Right renal cortex interstitium (tissue), 3 donors: ENCODE results near the gene CBLN3. TPM values are rescaled to one million over a fixed set of nuclear protein-coding genes. Genes with fewer than 3 reads are reported as not detected.
"Not testable (repeated sequence)": the region's sequence is repeated elsewhere in the genome, so short reads cannot be mapped to it uniquely, and the experiment has no call there.

Source experiments
- DNase-seq, 3 donors: peaks; one replicate each; pipeline ENCODE4 v3.0.0-alpha.2; 2013; ENCODE audit warnings: low read depth in 3 of 3, low spot score in 2 of 3
- polyA plus RNA-seq, 3 donors: library from polyadenylated mRNA; unstranded; fragments of 120-200 nt; gene quantifications; one replicate each; pipeline ENCODE4 v1.2.1, GENCODE V29; 2013; ENCODE audit not compliant: insufficient read length in 3 of 3

Gene CBLN3
- polyA plus RNA-seq, 3 donors: 2.2 to 3.0 (median 2.6) TPM

DNA sequence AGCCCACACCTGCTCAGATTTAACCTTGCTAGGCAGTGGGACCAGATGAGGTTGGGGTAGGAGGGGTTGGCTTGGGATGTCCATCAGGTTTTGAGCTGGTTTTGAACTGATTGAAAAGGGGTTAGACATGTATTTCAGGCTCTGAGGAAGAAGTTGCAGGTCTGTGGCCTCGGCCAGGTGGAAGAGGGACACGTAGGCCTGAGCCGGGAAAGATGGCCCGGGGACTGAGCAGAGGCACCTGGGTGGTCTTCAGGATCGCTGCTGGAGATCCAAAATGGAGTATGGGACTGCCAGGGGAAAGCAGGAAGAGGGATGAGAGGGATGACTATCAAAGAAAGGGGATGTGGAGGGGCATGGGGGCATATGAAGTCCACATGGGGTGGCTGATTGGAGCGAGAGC, 23.1 kb downstream of the CBLN3 start:
- no peak for DNase-seq

- no peak for DNase-seq
Measured at GRCh38 chr14:24404814-24405213, 24.7 kb downstream of the CBLN3 start.

DNA sequence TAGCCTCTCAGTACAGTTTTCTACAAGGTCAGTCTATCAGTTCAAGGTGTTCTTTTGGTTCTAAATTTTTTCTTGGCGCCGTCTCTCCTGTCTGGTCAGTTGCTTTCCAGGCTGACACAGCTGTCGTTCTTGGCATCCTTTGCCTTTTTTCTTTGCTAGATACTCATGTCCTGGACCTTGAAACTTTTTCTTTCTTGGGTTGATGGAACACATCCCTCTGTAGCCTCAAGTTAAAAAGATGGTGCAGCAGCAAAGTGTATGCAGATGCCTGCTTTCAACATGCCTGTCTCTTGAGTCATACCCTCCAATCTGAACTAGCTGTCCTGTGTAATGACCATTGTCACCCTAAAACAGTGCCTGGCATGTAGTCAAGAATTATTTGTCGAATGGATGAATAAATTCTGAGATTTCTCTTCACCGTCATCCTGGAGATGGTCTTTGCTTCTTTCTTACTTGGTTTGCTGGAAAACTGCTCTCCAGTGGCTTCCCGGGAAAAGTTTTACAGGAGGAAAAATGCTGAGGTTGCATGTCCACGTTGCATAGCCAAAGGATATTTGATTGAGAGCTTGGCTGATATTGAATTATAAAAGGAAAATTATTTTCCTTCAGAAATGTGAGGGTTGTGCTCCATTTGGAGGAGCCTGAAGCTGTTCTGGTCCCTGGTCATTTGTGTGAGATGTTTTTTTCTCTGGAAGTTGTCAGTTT, 26.0 kb downstream of the CBLN3 start:
- no peak for DNase-seq

DNA sequence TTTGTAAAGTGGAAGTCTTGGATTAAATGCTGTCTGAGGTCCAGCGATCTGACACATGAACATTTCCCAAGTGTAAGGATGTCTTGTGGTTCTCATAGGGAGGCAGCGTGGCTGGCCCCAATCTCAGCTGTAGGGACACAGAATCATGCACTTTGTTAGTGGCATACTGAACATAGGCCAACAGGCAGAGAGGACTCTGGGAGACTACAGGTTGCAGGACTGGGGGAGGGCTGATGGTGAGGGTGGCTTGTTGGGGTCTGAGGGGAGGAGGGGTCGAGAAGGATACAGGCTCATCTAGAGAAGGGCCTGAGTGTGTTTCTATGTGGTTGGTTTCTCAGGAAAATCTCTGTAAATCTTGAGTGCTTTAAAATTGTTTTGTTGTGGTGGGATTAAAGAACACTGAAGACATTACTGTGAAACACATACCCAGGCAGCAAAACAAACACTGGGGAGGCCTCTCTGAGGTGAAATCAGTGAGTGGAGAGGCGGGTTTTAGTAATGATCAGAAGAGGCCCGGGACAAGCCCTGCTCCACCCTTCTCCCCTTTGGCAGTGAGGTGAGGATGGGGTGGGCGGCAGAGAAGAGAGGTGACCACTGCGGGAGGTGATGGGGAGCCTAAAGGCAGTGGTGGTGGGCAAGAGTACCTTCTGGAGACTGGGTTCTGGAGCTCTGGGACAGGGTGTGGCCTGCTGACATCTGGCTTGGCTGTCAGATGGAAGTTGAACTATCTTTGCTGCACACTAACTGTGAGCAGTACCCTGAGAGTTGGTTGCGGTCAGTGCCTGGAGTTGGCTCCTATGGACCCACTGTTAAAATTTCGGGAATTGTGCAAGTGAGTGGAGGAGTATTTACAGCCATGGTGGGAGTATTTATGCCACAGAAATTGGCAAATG, 27.4 kb downstream of the CBLN3 start:
- DNase-seq: no peak

DNA sequence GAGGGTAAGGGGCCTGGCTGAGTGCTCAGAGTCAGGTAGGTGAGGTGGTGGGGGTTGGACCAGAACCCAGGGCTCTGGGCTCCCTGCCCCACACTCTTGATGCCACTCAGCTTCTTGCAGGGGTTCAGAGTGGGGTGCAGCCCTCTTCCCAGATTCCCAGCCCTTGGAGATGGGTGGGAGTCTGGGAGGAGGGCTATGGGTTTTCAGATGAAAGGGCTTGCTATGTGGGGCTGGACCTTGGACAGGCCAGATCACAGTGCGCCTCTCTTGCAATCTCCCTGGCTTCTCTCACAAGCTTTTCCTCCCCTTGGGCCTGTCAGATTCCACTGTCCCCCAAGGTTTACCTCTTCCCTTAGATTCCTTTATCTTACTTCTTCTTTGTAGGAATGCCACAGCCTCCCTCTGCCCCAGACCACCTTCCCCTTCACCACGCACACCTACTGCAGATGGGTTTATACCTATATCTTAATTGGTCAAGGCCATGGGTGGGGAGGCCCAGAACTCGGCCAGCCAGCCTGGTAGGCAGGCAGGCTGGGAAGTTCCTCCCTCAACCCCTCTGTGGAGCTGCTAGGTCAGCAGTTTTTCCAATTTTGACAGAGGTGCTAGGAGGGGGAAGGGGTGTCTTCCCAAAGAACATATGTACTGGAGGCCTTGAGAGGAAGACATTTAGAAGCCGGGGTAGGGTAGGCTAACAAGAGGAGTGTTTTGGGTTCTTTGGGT, 29.3 kb downstream of the CBLN3 start:
- no peak for DNase-seq

GRCh38 chr14:24399447-24399822, 30.0 kb downstream of the CBLN3 start:
- DNase-seq: no peak

- DNase-seq: peak in 1 of 3 donors; percentile 64
Measured at GRCh38 chr14:24398653-24399446, 30.6 kb downstream of the CBLN3 start, which contains the start of gene NYNRIN. NYNRIN (plus strand) TSS chr14:24399003; CDS start chr14:24399247, 244 bp downstream.

DNA sequence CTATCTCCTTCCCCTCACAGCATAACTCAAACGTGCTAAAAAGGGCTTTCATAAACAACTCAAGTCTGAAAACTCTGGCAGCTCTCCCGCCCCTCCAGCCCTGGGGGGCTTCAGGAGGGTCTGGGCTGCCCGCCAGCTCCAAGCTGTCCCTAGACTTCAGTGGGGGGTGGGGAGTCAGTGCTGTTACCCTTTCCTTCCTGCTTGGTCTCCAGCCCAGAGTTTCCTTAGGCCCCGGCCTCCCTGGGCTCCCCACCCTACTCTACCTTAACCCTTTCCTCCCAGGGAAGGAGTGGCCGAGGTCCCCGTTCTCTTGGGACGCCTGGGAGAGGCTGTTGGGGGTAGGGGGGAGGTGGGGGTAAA, 31.2 kb downstream of the CBLN3 start:
- peak in 2 of 3 donors; percentile 74 to 76 for DNase-seq

- DNase-seq: no peak
Measured at GRCh38 chr14:24397639-24398292, 31.7 kb downstream of the CBLN3 start.

- DNase-seq: no peak
Measured at GRCh38 chr14:24395609-24396582, 33.6 kb downstream of the CBLN3 start.

GRCh38 chr14:24394275-24394674, 35.2 kb downstream of the CBLN3 start:
- DNase-seq: no peak

DNA sequence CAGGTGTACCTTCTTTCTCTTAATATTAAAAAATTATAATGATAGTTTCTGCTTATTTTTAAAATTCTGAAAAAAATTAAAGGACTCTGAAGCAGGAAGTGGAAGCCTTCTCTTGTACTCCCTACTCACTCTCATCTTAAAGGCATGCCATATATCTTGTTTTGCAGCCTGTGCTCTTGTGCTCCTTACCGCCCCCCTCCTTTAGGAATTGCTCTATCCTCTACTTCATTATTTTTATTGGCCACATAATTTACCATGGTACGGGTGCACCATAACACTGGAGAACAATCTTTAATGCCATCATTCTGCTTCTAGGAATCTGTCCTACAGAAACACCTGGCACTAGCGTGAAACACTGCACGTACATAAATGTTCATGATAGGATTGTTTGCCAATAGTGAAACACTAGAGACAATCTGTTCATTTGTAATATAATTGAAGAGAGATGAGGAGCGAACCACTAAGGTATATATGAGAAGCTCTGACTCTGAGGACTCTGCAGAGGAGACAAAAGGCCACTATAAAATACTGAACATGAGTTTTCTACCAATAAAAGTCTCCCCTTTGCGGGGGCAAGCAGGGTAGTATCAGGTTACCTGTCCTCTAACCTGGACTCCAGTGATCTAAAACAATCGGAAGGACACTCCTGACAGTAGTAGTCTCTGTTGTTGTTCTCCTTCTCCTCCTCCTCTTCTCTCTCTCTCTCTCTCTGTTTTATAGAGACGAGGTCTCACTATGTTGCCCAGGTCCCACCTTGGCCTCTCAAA, 37.0 kb downstream of the CBLN3 start:
- DNase-seq: no peak

DNA sequence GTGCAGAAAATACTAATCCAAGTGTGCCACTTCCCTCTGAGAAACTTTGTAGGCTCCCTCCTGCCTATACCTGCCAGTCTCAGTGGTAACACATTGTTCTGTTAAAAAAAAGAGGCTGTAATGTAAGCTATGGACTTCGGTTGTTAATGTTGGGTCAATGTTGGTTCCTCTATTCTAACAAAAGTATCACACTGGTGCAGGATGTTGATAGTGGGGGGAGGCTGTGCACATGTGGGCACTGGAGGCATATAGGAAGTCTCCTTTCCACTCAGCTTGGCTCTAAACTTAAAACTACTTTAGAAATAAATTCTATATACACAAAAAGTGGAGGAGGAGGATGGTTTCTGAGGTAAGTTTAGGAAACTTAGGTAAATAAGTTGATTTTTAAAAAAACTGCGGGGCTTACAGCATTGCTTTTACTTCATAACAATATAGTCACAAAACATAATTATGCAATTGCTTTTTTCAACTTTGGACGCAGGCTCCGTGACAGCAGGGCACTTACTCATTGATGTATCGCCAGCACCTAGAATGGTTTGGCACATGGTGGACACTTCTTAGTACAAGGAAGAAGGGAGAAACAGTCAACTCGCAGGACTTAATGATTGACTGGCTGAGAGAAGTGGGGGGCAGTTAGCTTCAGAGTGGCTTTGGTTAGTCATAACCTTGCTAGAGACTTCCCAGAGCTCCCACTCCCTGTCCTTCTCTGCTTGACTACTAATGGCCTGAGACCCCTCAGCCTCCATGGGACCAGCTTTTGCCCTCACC, 38.6 kb downstream of the CBLN3 start:
- no peak for DNase-seq

DNA sequence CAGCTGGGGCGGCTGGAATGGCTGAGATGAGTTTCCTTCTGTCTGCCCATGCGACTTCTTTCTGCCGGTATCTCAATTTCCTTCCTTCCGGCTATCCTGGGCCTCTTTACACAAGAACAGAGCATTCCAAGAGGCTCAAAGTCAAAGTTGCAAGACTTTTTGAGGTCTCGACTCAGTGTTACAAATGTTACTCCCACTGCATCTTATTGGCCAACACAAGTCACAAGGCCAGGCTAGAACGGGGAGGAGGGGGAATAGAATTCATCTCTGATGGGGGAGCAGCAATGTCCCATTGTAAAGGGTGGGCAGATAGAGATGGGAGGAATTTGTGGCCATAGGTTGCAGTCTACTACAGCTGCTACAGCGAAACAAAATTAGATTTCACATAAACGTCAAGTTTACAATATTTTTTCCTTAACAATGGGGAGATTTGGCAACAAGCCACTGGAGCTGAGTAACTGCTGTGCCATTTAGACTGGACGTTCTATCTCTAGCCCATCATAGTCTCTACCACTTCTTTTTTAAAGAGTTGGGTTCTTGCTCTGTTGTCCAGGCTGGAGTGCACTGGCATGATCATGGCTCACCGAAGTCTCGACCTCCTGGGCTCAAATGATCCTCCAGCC, 40.1 kb downstream of the CBLN3 start:
- DNase-seq: no peak

DNA sequence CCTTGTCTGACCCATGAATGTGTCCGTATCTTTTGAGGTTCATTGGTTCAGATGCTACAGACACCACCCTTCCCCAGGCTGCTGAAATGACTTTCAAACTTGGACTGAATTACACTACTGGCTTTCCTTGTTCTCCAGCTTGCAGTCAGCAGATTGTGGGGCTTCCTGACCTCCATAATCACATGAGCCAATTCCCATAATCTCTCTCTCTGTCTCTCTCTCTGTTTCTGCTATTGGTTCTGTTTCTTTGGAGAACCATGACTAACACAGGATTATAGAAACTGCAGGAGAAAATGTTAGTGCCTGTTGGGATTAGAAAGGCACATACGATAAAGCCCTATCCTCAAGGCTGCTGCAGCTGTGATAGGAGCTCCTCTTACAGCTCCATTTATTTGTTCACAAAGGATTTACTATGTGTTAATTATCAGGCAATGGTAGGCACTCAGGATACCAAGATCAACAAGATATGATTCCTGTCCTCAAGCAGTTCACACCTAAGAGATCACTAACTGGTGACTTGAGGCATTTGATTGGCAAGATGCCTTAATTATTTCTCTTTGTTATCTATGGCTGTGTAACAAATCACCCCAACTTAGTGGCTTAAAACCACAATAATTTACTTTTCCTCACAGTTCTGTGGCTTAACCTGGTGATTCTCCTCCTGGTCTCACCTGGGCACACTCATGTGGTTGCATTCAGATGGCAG, 40.8 kb downstream of the CBLN3 start:
- DNase-seq: no peak

GRCh38 chr14:24387579-24387978, 41.9 kb downstream of the CBLN3 start:
- not testable (repeated sequence) for DNase-seq
